Endodermal cell (in vitro differentiated cells): Measurements from ENCODE around the gene CFAP298. TPM values are rescaled to one million over a fixed set of nuclear protein-coding genes. Genes with fewer than 3 reads are reported as not detected.

Experiments used
- DNase-seq: peaks from one replicate; pipeline ENCODE4 v3.0.0-alpha.2; 2017
- H3K27ac ChIP-seq: 2 replicates; pipeline ENCODE4 v1.5.1; 2013; ENCODE audit warnings: mild to moderate bottlenecking, low read depth, low read length, moderate library complexity
- H3K27me3 ChIP-seq: 2 replicates; pipeline ENCODE4 v1.6.1; 2013; ENCODE audit warnings: mild to moderate bottlenecking, low read length, moderate library complexity; ENCODE audit not compliant: insufficient read depth, control insufficient read depth, poor library complexity, severe bottlenecking
- H3K36me3 ChIP-seq: 2 replicates; pipeline ENCODE4 v1.7.0; 2013; ENCODE audit warnings: mild to moderate bottlenecking, low read length, moderate library complexity; ENCODE audit not compliant: control insufficient read depth, insufficient read depth
- H3K4me1 ChIP-seq: one replicate; pipeline ENCODE4 v1.7.0; 2013; ENCODE audit warnings: low read length; ENCODE audit not compliant: control insufficient read depth, insufficient read depth
- H3K4me3 ChIP-seq: 2 replicates; pipeline ENCODE4 v1.5.1; 2013; ENCODE audit warnings: mild to moderate bottlenecking, low read length, moderate library complexity
- H3K9ac ChIP-seq: 2 replicates; pipeline ENCODE4 v1.6.1; 2013; ENCODE audit warnings: mild to moderate bottlenecking, low read length, moderate library complexity; ENCODE audit not compliant: poor library complexity, severe bottlenecking; ENCODE audit errors: extremely low read depth
- H3K9me3 ChIP-seq: 2 replicates; pipeline ENCODE4 v1.6.1; 2013; ENCODE audit warnings: mild to moderate bottlenecking, low read length, moderate library complexity; ENCODE audit not compliant: control insufficient read depth
- H3K27ac Mint-ChIP-seq: 2 replicates; pipeline ENCODE4 v1.8.0; 2020; ENCODE audit warnings: mixed read lengths
- H3K27me3 Mint-ChIP-seq: 2 replicates; pipeline ENCODE4 v1.8.0; 2021; ENCODE audit warnings: mild to moderate bottlenecking, mixed read lengths; ENCODE audit not compliant: insufficient read depth
- H3K36me3 Mint-ChIP-seq: 2 replicates; pipeline ENCODE4 v1.8.0; 2020; ENCODE audit warnings: low read depth, mixed read lengths
- H3K4me1 Mint-ChIP-seq: 2 replicates; pipeline ENCODE4 v1.8.0; 2020; ENCODE audit warnings: mixed read lengths
- H3K4me3 Mint-ChIP-seq: 2 replicates; pipeline ENCODE4 v1.8.0; 2020; ENCODE audit warnings: mild to moderate bottlenecking, moderate library complexity, mixed read lengths
- H3K9me3 Mint-ChIP-seq: 2 replicates; pipeline ENCODE4 v1.8.0; 2020; ENCODE audit warnings: mild to moderate bottlenecking, mixed read lengths
- WGBS, 2 experiments: methylation state at CpG; one replicate each; pipeline versions ENCODE4 v1.1.5 to v1.1.7; 2013; ENCODE audit warnings: missing lambda C conversion rate in 2 of 2, mixed read lengths in 1 of 2; ENCODE audit not compliant: insufficient coverage in 1 of 2, insufficient read length in 1 of 2; 5-methylcytosine and 5-hydroxymethylcytosine counted together
- total RNA-seq, 2 donors: library from RNA; stranded (reverse); fragmentation: NEBNext Ultra II Directional in 1 of 2; extraction: Animal tissue kit (Norgen Biotek cat#: 25700) in 1 of 2; gene quantifications; 2 replicates in 1 of 2; 3 replicates in 1 of 2; pipeline ENCODE4 v1.2.1, GENCODE V29; 2021
- TF ChIP-seq, protein P1 (sequence below): fragments of 200-600 bp; sonication (generic); conservative IDR thresholded peaks from 2 replicates; pipeline ENCODE4 v1.5.0; 2021; ENCODE audit warnings: antibody characterized with exemption, mild to moderate bottlenecking

Gene CFAP298
- total RNA-seq, 2 donors from 2014 or later = 57.3 to 62.2 TPM

DNA sequence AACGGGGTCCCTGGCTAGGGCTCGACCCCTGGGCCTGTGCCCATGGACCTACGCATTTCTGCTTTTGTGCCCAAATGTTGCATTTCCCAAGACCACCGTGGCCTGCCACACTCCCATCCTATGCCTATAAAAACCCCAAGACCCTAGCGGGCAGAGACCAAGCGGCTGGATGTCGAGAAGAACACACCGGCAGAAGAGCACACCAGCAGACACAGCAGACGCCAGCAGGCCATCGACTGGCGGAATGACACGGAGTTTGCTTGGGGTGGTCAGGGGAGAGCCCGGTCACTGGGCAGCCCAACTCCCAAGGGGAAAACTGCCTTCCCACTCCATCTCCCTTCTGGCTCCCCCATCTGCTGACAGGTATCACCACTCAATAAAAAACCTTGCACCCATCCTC is 31.2 kb downstream of the CFAP298 start:
- TF ChIP-seq, protein P1, sequence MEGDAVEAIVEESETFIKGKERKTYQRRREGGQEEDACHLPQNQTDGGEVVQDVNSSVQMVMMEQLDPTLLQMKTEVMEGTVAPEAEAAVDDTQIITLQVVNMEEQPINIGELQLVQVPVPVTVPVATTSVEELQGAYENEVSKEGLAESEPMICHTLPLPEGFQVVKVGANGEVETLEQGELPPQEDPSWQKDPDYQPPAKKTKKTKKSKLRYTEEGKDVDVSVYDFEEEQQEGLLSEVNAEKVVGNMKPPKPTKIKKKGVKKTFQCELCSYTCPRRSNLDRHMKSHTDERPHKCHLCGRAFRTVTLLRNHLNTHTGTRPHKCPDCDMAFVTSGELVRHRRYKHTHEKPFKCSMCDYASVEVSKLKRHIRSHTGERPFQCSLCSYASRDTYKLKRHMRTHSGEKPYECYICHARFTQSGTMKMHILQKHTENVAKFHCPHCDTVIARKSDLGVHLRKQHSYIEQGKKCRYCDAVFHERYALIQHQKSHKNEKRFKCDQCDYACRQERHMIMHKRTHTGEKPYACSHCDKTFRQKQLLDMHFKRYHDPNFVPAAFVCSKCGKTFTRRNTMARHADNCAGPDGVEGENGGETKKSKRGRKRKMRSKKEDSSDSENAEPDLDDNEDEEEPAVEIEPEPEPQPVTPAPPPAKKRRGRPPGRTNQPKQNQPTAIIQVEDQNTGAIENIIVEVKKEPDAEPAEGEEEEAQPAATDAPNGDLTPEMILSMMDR = no peak
- no peak overlapping the region for H3K4me3 Mint-ChIP-seq
- no peaks in the 10 kb centered on the region for H3K9me3 ChIP-seq
- H3K9ac ChIP-seq = no peak overlapping the region
- no peak overlapping the region for H3K4me3 ChIP-seq
- H3K36me3 ChIP-seq = no peaks in the 10 kb centered on the region
- H3K4me1 ChIP-seq = no peaks in the 10 kb centered on the region
- H3K27me3 Mint-ChIP-seq = peaks cover 5% of the 10 kb centered on the region
- peaks cover 12% of the 10 kb centered on the region for H3K27me3 ChIP-seq
- H3K36me3 Mint-ChIP-seq = no peaks in the 10 kb centered on the region
- H3K9me3 Mint-ChIP-seq = no peaks in the 10 kb centered on the region
- no peak for DNase-seq
- no peak overlapping the region for H3K27ac ChIP-seq
- WGBS, 2 experiments = 93 to 100% methylated on average over 4 to 13 of the region's 13 CpGs
- H3K4me1 Mint-ChIP-seq = no peaks in the 10 kb centered on the region
- no peak overlapping the region for H3K27ac Mint-ChIP-seq

DNA sequence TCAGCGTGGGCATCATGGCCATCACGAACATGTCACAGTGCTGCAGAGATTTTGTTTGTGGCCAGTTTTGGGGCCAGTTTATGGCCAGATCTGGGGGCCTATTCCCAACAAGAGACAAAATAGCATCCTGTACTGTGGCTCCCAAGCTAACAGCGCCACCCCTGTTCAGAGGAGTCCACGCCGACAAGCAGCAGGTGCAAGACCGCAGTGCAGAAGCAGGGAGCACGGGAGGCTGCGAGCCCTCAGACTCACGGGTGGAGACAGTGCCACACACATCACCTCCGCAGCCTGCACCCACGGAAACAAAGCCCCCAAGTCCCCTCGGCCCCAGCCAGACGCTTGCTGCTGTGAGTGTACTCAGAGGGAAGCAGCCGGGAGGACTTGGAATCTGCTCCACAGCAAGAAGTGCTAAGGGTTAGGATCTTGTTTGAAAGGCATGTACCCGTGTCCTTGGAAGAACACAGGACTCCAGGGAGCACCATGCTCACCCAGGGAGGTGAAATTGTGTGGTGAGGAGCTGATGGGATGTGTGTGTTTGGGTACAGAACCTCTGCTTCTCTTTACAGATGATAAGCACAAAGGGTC is 34.0 kb downstream of the CFAP298 start:
- Histone ChIP-seq H3K36me3 (no peaks in the 10 kb centered on the region), H3K9me3 (no peaks in the 10 kb centered on the region), H3K9ac (no peak overlapping the region), H3K27ac (no peak overlapping the region), H3K4me3 (no peak overlapping the region), H3K27me3 (peaks cover 12% of the 10 kb centered on the region), H3K4me1 (no peaks in the 10 kb centered on the region)
- no peaks in the 10 kb centered on the region for H3K36me3 Mint-ChIP-seq
- H3K4me1 Mint-ChIP-seq = no peaks in the 10 kb centered on the region
- H3K9me3 Mint-ChIP-seq = no peaks in the 10 kb centered on the region
- no peak overlapping the region for H3K4me3 Mint-ChIP-seq
- WGBS, 2 experiments = 36 to 41% methylated on average over 6 to 15 of the region's 15 CpGs
- peaks cover 5% of the 10 kb centered on the region for H3K27me3 Mint-ChIP-seq
- TF ChIP-seq, protein P1 = peak; percentile 79
- no peak overlapping the region for H3K27ac Mint-ChIP-seq
- DNase-seq = peak; percentile 88

DNA sequence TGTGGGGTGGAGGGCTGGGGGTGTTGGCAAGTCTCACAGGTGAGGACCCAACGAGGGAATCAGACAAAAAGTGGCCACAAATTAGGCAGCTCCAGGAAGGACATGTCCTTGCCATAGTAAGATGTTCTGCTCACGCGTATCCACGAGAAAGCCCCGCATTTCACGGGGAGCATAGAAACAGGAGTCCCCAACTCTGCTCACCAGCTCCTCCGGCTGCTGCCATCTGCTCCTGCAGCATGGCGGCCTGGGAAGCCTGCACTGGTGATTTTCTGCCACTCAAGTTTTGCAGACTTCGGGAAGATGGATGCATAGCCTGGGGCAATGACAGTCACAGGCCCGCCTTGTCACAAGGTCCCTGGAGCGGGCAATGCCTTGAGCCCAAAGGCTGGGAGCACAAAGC is 36.2 kb downstream of the CFAP298 start:
- Mint-ChIP-seq H3K4me3 (no peak overlapping the region), H3K36me3 (no peaks in the 10 kb centered on the region), H3K27ac (no peak overlapping the region), H3K9me3 (no peaks in the 10 kb centered on the region), H3K4me1 (no peaks in the 10 kb centered on the region), H3K27me3 (peaks cover 5% of the 10 kb centered on the region)
- TF ChIP-seq, protein P1 = peak; percentile 37
- H3K4me3 ChIP-seq = no peak overlapping the region
- no peaks in the 10 kb centered on the region for H3K9me3 ChIP-seq
- no peak overlapping the region for H3K27ac ChIP-seq
- peaks cover 12% of the 10 kb centered on the region for H3K27me3 ChIP-seq
- no peak overlapping the region for H3K9ac ChIP-seq
- H3K36me3 ChIP-seq = no peaks in the 10 kb centered on the region
- WGBS, 2 experiments = 94 to 98% methylated on average over 7 to 11 of the region's 11 CpGs
- peak; percentile 42 for DNase-seq
- H3K4me1 ChIP-seq = no peaks in the 10 kb centered on the region
